ENCODE measurements around the gene RCBTB1. TPM values are rescaled to one million over a fixed set of nuclear protein-coding genes. Genes with fewer than 3 reads are reported as not detected.
"Not testable (repeated sequence)": the region's sequence is repeated elsewhere in the genome, so short reads cannot be mapped to it uniquely, and the experiment has no call there.

Gene RCBTB1
- total and polyA plus RNA-seq, 7 donors, result 4.2 to 20.7 (median 10.2) TPM

- TF ChIP-seq EP300 (IDR thresholded peaks at IDR 0.05) (no peak), CTCF (IDR thresholded peaks at IDR 0.05) (peak; percentile 14 to 73 (median 57)), POLR2A (IDR thresholded peaks at IDR 0.05) (no peak)
- Histone ChIP-seq H3K27ac (peak overlapping the region in 1 of 4 donors; percentile 32), H3K36me3 (no peaks in the 10 kb centered on the region), H3K27me3 (no peaks in the 10 kb centered on the region), H3K4me1 (no peaks in the 10 kb centered on the region), H3K4me3 (peak overlapping the region in 3 of 4 donors; percentile 22 to 39 (median 35)), H3K9me3 (no peaks in the 10 kb centered on the region)
- WGBS, 2 donors, result 25 to 35% methylated on average over 15 of the region's 15 CpGs
- intact Hi-C loops (cut with DNase I), result loop anchor here (5.0 kb wide), 2 partner anchors 160 to 305 kb away; no protein-coding TSS in a partner anchor
- DNase-seq, result peak; percentile 93
These were observed 21.6 kb upstream of the RCBTB1 start for GRCh38 chr13:49606747-49607648.

GRCh38 chr13:49604570-49604969 lies 19.2 kb upstream of the RCBTB1 start:
- WGBS, 2 donors, result 11 to 50% methylated on average over 5 of the region's 5 CpGs
- no peaks in the 10 kb centered on the region for H3K36me3 ChIP-seq
- TF ChIP-seq EP300 (IDR thresholded peaks at IDR 0.05) (no peak), POLR2AphosphoS5 (IDR thresholded peaks at IDR 0.05) (no peak), POLR2A (IDR thresholded peaks at IDR 0.05) (no peak), CTCF (IDR thresholded peaks at IDR 0.05) (no peak)
- no peaks in the 10 kb centered on the region for H3K4me1 ChIP-seq
- H3K27me3 ChIP-seq, result no peaks in the 10 kb centered on the region
- no peak overlapping the region for H3K27ac ChIP-seq
- no peak for DNase-seq
- no peaks in the 10 kb centered on the region for H3K9me3 ChIP-seq
- intact Hi-C loops (cut with DNase I), result no loop called here
- no peak overlapping the region for H3K4me3 ChIP-seq

- H3K9me3 ChIP-seq; DNase-seq; H3K36me3 ChIP-seq; H3K27me3 ChIP-seq; H3K27ac ChIP-seq; H3K4me1 ChIP-seq; intact Hi-C loops (cut with DNase I); H3K4me3 ChIP-seq: not testable (repeated sequence)
- 80 to 86% methylated on average over 7 of the region's 7 CpGs for WGBS, 2 donors
These were observed 17.3 kb upstream of the RCBTB1 start for GRCh38 chr13:49602615-49603014.

- Histone ChIP-seq H3K9me3 (no peaks in the 10 kb centered on the region), H3K4me1 (no peaks in the 10 kb centered on the region), H3K27me3 (no peaks in the 10 kb centered on the region), H3K36me3 (no peaks in the 10 kb centered on the region), H3K27ac (no peak overlapping the region), H3K4me3 (no peak overlapping the region)
- no peak for DNase-seq
- WGBS, 2 donors, result 18 to 64% methylated on average over 1 of the region's 1 CpG
- intact Hi-C loops (cut with DNase I), result no loop called here
- TF ChIP-seq CTCF (IDR thresholded peaks at IDR 0.05) (no peak), POLR2A (IDR thresholded peaks at IDR 0.05) (no peak), POLR2AphosphoS5 (IDR thresholded peaks at IDR 0.05) (no peak), EP300 (IDR thresholded peaks at IDR 0.05) (no peak)
These were observed 16.6 kb upstream of the RCBTB1 start for GRCh38 chr13:49602005-49602404.

GRCh38 chr13:49597043-49597641 lies 11.8 kb upstream of the RCBTB1 start:
- DNase-seq, result no peak
- WGBS, 2 donors, result 80 to 90% methylated on average over 11 of the region's 11 CpGs

More at GRCh38 chr13:49597043-49597641, 11.8 kb upstream of the RCBTB1 start:
- Histone ChIP-seq H3K36me3 (no peaks in the 10 kb centered on the region), H3K4me3 (no peak overlapping the region), H3K27me3 (no peaks in the 10 kb centered on the region), H3K9me3 (no peaks in the 10 kb centered on the region), H3K4me1 (no peaks in the 10 kb centered on the region), H3K27ac (no peak overlapping the region)
- TF ChIP-seq CTCF (IDR thresholded peaks at IDR 0.05) (no peak), EP300 (IDR thresholded peaks at IDR 0.05) (no peak), POLR2A (IDR thresholded peaks at IDR 0.05) (no peak), POLR2AphosphoS5 (IDR thresholded peaks at IDR 0.05) (no peak)
- intact Hi-C loops (cut with DNase I), result no loop called here
